Liver (tissue), 3 donors: Measurements from ENCODE around the gene NME1.

Source experiments
- JUND ChIP-seq, 2 donors: IDR thresholded peaks; 2 replicates each; pipeline ENCODE4 v1.6.1; 2016; ENCODE audit warnings: antibody characterized with exemption in 2 of 2
- TF ChIP-seq, protein P1 (sequence below): fragments of 150-350 bp; IDR thresholded peaks from 2 replicates; pipeline ENCODE4 v1.5.1; 2017; ENCODE audit warnings: improper control_type of control experiment, low read depth, low read length; ENCODE audit not compliant: missing input control
- donor health status: healthy.
- donor health status: healthy.

DNA sequence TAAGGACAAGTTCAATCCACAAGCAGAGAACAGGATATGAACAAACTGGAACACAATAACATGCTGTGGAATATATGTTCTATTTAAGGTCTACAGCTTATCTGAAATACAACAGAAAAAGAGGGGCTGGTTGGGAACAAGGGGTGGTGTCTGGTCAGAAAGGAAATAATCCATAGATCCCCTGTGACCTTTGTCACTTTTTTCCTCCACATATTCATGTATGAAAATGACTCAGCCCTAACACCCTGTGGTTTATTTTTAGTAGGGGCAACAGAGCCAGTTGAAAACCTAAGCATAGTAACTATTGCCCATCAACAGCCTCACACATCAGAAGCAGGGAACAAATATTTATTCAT is 20.4 kb upstream of the NME1 start:
- TF ChIP-seq, protein P1, sequence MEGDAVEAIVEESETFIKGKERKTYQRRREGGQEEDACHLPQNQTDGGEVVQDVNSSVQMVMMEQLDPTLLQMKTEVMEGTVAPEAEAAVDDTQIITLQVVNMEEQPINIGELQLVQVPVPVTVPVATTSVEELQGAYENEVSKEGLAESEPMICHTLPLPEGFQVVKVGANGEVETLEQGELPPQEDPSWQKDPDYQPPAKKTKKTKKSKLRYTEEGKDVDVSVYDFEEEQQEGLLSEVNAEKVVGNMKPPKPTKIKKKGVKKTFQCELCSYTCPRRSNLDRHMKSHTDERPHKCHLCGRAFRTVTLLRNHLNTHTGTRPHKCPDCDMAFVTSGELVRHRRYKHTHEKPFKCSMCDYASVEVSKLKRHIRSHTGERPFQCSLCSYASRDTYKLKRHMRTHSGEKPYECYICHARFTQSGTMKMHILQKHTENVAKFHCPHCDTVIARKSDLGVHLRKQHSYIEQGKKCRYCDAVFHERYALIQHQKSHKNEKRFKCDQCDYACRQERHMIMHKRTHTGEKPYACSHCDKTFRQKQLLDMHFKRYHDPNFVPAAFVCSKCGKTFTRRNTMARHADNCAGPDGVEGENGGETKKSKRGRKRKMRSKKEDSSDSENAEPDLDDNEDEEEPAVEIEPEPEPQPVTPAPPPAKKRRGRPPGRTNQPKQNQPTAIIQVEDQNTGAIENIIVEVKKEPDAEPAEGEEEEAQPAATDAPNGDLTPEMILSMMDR, result no peak
- no peak for TF ChIP-seq JUND (IDR thresholded peaks at IDR 0.05)
